ENCODE data around the gene DUOXA2.

DNA sequence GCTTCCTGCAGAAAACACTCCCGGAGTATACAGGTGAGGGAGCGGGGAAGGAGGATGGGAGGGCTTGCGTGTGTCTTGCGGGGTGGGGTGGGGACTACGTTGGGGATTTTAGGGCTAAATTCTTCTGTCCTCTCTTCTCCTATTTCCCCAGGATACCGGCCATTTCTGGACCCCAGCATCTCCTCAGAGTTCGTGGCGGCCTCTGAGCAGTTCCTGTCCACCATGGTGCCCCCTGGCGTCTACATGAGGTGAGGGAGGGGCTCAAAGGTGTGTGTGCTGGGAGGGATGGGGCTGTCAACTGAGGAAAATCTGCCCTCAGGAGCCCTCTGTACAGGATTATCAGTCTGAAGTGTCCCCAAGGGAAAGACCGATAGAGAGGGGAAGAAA lies 22.2 kb downstream of the DUOXA2 start:
- TF ChIP-seq, protein P1, sequence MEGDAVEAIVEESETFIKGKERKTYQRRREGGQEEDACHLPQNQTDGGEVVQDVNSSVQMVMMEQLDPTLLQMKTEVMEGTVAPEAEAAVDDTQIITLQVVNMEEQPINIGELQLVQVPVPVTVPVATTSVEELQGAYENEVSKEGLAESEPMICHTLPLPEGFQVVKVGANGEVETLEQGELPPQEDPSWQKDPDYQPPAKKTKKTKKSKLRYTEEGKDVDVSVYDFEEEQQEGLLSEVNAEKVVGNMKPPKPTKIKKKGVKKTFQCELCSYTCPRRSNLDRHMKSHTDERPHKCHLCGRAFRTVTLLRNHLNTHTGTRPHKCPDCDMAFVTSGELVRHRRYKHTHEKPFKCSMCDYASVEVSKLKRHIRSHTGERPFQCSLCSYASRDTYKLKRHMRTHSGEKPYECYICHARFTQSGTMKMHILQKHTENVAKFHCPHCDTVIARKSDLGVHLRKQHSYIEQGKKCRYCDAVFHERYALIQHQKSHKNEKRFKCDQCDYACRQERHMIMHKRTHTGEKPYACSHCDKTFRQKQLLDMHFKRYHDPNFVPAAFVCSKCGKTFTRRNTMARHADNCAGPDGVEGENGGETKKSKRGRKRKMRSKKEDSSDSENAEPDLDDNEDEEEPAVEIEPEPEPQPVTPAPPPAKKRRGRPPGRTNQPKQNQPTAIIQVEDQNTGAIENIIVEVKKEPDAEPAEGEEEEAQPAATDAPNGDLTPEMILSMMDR (IDR thresholded peaks at IDR 0.05): no peak
- TF ChIP-seq EP300 (IDR thresholded peaks at IDR 0.05): no peak

Data from stomach (tissue), 4 donors.